Putamen (tissue), 1 donor: ENCODE results near the gene MAGEA9B.
"Not testable (repeated sequence)": the region's sequence is repeated elsewhere in the genome, so short reads cannot be mapped to it uniquely, and the experiment has no call there.

Experiments
- DNase-seq: peaks from one replicate; pipeline ENCODE4 v3.0.0-alpha.2; 2016; ENCODE audit warnings: low spot score

MAGEA9B gene

DNA sequence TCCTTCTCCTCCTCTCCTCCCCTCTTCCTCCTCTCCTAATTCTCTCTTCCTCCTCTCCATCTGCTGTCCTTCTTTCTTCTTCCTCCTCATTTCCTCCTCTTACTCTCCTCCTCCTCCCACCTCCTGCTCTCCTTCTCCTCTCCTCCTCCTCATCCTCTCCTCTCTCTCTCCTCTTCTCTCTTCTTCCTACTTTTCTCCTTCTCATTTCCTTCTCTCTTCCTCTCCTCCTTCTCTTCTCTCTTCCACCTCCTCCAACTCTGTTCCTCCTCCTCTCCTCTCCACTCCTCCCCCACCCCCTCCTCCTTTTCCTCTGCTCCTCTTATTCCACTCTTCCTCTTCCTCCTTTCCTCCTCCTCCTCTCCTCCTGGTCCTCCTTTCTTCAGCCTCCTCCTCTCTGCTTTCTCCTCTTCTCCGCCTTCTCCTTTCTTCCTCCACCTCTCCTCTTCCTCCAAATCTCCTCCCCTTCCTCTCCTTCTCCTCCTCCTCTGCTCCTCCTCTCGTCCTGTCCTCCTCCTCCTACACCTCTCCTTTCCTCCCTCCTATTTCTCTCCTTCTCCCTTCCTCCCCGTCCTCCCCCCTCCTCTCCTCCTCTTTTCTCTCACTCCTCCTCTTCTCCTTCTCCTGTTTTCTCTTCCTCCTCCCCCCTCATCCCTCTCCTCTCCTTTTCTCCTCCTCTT lies 52.2 kb downstream of the MAGEA9B start:
- DNase-seq, result not testable (repeated sequence)

DNA sequence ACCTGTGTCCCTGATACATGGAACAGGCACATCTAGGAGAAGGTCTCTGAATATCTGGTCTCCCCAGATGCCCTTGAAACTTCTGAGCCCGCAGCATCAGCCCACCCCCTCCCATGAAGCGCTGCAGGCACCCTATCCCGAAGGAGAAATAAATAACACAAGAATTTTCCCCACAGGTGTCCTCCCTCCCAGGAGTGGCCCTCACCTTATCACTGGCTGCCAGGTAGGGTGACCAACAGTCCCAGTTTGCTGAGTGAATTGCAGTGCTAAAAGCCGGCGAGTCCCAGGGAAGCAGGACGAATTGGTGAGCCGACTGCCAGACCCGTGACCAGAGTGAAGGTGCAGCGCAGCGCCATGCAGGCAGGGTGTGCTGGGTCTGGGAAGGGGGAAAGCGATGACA lies 53.3 kb downstream of the MAGEA9B start:
- not testable (repeated sequence) for DNase-seq

DNA sequence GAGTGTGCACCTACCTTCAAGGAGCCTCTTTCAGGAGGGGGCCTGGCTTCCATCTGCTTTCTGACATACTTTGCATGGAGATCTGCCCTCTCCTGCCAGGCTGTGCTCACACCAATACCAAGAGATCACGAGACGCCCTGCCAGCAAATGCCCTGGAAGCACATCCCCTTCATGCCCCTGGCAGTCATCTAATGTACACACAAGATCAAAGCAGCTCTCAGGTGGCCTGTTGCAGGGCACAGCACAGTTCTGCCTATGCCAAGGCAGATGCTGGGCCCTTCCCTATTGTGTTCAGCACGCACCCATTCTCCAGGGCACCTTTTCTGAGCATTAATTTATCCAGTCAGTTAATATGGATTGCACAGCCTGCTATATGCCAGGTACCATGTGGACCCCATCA lies 54.4 kb downstream of the MAGEA9B start:
- not testable (repeated sequence) for DNase-seq
